ENCODE measurements around the gene TELO2.

Gene TELO2

DNA sequence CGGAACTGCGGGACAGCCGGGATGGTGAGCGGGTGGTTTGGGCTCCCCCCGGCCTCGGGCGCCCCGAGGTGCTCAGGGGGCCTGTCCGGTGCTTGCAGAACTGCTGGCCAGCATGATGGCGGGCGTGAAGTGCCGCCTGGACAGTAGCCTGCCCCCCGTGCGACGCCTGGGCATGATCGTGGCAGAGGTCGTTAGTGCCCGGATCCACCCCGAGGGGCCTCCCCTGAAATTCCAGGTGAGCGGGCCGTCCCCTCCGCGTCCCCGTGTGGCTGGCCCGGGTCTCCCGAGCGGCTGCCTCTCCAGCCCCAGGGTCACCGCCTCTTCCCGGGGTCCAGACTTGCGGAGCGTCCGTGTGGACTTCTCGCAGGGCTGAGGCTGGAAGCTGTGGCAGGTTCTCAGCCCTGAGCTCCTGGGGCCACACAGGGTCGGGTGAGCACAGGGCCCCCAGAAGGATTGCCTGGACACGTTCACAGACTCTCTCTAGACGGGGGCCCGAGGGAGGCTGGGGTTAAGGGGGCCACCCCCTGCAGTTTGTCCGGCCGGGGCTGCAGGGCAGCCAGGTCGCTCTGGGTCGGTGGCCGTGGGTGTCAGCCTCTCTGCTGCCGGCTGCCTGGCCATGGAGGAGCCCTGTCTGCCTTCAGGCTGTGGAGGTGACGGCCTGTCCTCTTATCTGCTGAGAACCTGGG lies 7.4 kb downstream of the TELO2 start:
- no peak for DNase-seq

DNA sequence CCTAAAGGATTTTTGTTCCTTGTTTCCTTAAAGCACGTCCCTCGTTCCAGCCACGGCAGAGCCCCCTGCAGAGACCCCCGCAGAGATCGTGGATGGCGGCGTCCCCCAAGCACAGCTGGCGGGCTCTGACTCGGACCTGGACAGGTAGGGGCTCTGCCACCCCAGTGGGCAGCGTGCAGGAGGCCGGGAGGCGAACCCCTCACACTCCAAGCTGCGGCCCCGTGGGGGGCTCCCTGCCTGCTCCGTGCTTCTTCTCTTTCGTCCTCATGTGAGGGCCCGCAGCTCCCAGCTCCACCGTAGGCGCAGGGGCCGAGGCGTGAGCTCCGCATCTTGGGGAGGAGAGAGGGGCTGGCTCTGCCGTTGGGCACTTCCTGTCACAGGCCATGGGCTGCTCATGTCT lies 8.5 kb downstream of the TELO2 start:
- DNase-seq: no peak

DNA sequence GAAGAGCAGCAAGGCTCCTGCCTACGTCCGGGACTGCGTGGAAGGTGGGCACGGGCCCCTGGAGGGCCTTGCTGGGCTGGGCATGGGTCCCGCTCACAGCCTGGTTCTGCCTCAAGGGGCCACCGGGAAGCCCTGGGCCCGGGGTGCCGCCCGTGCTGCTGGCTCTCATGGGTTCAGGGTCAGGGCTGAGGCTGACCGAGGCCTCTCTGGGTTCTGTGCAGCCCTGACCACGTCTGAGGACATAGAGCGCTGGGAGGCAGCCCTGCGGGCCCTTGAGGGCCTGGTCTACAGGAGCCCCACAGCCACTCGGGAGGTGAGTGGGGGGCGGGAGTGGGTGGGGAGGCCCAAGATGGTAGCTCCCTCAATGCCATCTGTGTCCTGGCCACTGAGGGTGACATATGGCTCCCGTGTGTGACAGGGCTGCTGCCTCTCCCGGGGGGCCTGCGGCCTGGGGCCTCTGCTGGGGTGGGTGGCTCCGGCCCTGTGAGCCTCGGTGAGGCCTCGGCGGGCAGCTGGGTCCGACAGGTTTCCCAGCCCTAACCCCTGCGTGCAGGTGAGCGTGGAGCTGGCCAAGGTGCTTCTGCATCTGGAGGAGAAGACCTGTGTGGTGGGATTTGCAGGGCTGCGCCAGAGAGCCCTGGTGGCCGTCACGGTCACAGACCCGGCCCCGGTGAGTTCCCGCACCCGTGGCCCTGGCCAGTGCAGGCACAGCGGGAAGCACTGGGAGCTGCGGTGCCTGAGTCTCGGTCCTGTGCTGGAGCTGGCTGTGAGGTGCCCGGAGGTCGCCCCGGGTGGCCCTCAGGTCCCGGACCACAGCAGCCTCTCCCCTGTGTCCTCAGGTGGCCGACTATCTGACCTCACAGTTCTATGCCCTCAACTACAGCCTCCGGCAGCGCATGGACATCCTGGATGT lies 9.2 kb downstream of the TELO2 start:
- DNase-seq: no peak

DNA sequence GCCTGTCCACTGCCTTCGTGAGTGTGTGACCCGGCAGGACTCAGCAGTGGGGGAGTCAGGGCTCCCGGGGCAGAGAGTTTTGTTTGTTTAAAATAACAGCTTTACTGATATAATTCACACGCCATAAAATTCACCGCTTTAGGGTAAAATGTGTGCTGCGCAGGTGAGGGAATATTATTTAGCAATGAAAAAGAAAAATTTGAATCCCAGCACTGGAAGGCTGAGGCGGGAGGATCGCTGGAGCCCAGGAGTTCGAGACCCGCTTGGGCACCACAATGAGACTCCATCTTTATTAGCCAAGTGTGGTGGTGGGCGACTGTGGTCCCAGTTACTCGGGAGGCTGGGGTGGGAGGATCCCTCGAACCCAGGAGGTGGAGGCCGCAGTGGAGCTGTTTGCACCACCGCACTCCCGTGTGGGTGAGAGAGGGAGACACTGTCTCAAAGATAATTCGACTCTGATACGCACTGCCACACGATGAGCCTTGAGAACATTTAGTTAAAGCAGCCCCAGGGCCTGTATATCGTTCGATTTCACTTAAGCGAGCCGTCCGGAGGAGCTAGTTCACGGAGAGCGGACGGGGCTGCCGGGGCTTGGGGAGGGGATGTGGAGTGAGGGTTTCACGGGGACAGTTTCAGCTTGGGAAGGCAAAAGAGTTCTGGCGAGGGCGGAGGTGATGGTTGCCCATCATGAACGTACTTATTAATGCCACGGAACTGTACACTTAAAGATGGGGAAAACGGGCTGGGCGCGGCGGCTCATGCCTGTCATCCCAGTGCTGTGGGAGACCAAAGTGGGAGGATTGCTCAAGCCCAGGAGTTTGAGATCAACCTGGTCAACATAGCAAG lies 10.2 kb downstream of the TELO2 start:
- no peak for DNase-seq

DNA sequence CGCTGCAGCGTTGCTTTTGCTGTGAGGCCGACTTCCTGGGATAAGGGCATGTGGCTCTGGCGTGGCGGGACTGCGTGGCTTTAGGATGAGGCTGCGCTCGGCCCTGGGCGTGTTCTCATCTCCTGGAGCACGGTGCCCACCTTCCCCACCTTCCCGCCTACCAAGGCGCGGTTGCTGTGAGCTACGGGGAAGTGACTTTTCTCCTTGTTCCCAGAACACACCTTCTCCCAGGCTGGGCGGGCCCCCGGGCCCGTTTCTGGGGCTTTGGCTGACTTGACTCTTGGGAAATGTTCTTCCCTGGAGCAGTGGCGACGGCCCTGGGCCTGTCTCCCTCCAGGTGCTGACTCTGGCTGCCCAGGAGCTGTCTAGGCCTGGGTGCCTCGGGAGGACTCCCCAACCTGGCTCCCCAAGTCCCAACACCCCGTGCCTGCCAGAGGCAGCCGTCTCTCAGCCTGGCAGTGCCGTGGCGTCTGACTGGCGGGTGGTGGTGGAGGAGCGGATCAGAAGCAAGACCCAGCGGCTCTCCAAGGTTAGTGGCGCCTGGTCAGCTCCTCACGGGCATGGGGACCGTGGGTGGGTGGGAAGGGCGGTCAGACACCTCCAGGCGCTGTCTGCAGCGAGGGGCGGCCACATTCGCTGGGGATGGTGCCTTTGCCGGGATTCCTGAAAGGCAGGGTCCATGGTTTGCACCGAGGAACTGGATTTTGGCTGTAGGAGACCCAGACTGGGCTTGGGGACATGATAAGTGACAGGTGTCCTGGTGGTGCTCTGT lies 12.1 kb downstream of the TELO2 start:
- DNase-seq: no peak

DNA sequence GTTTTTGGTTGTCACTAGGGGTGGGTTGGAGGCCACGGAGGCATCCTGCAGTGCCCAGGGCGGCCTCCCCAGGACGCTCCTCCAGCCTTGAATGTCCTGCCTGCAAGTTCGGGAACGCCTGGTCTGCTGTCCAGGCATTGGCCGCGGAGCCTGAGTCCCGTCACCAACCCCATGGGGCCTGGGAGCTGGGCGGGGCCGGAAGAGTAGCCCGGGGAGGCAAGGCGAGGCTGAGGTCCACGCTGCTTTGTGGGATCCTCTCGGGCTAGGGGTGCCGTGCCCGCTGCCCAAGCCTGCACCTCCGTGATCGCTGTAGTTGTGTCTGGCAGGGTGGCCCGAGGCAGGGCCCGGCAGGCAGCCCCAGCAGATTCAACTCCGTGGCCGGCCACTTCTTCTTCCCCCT lies 12.8 kb downstream of the TELO2 start:
- no peak for DNase-seq

DNA sequence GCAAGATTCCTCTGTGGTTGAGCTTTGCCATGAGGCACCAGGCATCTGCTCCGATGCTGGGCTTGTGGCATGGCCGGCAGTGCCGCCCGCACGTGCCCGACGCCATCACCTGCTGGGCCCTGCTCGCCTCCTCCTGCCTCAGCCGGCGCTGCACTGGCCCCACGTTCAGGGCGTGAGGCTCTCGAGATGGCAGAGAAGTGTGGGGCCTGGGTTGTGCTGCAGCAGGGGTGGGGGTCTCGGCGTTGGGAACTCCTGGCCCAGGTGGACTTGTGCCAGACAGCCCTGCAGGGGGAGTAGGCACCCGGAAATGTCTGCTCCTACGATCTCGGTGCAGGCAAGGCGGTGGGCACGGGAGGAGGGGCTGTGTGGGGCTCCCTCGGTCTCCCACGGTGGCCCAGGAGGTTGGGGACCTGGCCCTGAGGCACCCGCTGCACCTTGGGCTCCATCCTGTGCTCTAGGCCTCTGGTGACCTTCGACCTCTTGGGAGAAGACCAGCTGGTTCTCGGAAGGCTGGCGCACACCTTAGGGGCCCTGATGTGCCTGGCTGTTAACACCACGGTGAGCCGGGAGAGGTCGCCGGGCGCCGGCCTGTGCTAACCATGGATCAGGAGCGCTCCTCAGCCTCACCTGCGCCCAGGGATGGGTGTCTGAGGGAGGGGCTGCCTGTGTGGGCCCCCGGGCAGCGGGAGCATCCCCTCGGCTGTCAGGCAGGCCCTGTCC lies 13.5 kb downstream of the TELO2 start:
- no peak for DNase-seq

DNA sequence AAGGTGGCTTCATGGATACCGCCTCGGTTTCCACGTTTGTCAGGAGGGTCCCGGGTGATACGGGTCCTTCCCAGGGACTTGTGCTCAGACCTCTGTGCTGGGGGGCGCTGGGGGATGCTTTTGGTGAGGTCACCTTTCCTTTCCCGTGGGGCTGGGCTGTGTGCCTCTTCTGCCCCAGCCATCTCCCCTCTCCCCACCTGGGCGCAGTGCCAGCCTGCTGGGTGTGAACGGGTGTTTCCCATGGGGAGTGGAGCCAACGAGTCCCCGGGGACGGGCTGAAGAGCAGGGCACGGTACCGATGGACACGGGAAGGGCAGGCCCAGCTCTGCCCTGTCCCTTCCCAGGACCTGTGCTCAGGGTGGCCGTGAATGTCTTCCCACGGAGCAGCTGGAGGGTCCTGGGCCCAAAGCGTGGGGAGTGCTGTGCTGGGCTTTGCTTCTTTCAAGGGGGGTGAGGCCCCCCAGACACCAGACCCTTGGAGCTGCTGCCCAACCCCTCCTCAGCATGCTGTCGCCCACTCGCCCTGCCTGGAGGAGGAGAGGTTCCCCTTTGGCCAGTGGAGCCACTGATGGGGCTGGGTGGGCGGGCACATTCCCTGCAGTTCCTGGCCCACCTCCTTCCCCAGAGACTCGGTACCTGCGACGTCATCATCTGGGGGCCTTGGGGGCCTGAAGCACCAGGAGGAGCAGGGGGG lies 15.5 kb downstream of the TELO2 start:
- no peak for DNase-seq

DNA sequence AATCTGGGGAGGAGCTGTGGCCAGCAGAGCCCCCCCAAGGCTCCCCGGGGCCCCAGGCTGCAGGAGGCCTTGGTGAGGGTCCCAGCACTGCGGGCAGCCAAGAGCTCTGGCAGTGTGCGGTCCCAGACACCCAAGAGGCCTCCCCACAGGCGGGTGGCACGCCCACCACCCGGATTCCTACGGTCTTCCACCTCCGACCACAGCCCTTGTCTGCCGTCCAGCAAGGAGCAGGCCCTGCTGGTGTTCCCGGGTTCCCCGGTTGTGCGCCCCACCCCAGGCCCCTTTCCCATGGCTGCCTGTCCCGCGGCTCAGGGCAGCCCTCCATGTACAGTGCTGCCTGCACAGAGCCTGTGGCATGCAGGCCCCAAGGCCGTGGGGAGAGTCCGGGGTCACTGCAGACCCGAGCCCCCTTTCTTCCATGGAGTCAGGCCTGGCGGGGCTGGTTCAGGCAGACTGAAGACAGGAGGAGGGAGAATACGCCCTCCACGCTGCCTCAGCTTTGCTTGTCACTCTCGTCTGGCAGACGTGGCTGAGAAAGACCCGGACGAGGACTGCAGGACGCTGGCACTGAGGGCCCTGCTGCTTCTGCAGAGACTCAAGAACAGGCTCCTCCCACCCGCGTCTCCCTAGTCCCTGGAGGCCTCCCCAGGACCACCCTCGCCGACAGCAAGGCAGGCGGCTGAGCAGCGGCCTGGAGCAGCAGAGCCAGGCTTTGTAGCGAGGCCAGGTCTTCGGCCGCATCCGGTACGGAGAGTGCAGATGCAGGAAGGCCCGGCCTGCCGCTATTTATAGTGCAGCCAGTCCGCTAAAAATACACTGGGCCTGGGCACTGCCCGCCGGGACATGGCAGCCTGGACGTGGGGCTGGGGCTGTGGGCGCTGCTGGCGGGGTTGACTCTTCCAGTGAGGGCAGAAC lies 16.4 kb downstream of the TELO2 start:
- no peak for DNase-seq

DNA sequence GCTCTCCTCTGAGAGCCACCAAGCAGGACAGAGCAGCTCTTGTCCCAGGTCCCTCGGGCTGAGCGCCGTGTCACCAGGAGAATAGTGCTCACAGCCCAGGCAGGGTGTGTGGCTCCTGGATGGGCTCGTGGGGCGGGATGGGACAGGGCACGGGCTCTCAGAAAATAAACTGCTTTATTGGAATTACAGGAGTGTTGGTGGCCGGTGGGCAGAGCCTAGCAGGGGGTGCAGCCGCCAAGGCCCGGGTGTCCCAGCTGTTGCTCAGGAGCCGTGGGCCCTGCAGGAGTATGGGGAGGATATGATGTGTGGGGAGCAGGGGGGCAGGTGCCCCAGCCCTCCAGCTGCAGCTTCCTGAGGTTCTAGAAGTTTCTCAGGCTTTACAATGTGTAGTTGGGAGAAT lies 17.1 kb downstream of the TELO2 start:
- DNase-seq: no peak

DNA sequence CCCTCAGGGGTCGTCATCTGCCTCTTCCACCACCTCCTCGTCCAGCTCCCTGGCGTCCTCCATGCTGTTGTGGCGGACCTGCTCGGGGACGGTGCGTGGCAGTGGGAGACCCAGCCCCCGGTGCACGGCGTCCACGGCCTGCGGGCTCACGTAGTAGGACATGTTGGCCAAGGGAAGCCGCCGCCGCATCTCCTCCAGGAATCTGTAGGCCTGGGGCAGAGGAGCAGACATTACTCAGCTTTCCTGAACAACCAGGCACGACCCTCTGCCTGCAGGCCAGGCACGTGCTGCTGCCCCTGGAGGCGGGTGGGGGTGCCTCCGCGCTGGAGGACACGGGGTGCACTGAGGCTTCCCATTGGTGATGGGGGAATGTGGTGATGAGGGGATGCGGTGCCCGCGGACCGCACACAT lies 17.8 kb downstream of the TELO2 start:
- no peak for DNase-seq

DNA sequence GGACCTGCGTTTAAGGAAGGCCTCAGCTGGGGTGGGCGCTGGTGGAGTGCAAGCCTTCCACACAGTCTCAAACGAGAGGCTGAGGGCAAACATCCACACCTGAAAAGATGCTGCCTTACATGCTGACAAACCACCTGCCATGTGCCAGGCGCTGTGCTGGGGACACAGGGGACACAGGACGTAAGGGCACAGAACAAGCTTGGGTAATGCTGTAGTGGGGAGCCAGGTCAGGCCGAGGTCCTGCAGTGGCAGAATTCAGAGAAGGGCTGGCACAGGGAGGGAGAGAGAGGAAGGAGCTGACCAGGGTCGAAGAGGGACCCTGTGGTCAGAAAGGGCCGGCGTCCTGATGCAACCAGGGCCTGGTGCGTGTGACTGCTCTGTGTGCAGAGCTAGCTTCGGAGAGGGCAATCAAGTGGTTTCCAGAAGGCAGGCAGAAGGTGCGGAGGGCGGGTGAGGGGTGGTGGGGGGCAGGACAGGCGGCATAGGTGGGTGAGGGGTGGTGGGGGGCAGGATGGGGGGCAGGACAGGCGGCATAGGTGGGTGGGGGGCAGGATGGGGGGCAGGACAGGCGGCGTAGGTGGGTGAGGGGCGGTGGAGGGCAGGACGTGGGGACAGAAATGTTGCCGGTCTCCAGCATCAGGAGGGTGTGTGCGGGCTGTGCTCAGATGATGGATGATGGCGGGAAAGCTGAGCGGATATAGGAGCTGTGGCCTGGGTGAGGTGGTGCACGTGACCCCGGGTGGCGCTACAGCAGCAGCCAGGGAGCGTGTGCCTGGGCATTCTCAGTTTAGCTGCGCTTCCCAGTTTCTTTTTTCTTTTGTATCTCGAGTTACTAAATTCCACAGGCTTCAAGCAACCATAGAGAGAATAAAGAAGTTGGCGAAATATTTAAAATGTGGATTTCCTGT lies 18.8 kb downstream of the TELO2 start:
- DNase-seq: no peak

DNA sequence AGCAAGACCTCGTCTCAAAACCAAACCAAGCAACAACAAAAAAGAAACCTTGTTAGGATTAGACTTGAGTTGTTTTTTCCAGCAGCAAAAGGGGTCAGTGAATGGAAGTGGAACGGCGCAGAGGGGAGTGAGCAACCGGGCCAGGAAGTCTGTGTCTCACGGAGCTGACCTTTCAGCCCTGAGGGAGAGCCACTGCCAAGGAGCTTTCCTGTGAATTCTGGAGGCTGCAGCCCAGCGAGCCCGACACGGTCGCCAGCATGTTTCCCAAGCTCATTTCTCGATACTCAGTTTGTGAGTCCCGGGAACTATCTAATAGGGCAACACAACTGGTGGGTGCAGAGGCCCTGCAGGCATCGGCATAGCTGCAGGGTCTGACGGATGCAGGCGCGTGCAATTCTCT lies 19.6 kb downstream of the TELO2 start:
- DNase-seq: no peak

DNA sequence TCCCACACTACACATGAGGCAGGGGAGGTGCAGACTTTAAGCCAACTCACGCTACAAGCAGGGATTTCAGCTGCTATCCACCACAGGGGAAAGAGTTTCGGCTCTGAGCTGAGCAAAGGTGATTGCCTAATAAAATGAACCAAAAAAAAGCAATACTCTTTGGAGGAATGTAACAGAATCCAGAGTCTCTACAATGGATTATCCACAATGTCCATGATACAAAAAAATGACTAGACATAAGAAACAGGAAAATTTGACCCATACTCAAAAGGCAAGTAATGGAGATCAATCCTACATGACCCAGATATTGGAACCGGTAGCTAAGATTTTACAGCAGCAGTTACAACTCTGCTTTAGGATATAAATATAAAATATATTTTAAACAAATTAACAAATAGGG lies 21.3 kb downstream of the TELO2 start:
- DNase-seq: no peak

DNA sequence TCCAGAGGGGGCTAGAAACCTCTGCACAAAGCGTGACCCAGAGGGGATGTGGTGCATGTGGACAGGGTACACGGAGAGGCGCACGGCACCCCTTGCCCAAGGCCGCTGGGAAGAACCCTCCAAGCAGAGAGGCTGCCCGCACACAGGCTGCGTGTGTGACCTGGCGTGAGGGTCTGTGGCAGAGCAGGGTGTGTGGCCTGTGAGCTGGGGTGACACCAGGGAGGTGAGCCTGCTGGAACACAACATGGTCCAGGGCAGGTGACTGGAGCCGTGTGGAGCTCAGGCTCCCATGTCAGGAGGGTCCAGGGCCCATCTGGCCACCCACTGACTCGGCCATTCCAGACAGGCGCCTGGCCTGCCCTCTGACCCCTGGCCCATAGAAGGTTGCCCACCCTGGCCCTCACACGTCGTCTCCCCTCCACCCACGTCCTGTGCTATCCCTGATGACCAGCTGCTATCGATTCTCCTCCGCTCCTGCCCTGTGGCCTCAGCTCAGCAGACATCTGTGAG lies 25.5 kb downstream of the TELO2 start:
- no peak for DNase-seq

DNA sequence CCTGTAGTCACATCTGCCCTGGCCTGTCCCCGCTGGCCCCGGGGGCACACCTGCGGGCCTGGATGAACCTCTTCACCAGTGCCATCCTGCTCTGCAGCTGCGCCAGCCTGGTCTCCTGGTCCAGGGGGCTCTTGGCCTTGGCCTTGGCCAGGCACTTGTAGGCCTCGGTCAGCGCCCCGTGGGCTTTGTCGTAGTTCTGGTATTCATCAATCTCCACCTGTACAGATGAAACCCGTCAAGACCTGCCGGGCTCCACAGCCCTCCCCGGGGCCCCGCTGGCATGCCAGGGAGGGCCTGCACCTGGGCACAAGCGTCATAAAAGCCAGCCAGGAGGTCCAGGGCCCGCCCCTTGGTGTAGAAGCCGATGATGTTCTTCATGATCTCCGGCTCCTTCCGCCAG lies 26.7 kb downstream of the TELO2 start:
- DNase-seq: no peak

DNA sequence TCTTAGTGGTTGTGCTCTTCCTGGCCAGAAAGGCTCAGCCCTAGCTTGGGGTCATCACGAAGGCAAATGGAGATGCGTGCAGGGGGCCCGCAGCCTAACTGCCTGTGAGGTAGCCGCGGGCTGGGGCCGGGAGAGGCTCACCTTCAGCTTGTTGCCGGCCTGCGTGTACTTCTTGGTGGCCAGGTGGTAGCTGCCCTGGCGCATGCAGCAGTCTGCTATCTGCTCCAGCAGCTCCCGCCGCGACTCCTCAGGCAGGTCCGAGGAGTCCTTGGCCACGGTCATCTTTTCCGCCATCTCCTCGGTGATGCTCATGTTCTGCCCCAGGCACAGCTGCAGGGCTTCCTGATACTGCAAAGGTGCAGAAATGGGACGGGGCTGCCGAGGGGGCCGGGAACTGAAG lies 27.3 kb downstream of the TELO2 start:
- DNase-seq: no peak

DNA sequence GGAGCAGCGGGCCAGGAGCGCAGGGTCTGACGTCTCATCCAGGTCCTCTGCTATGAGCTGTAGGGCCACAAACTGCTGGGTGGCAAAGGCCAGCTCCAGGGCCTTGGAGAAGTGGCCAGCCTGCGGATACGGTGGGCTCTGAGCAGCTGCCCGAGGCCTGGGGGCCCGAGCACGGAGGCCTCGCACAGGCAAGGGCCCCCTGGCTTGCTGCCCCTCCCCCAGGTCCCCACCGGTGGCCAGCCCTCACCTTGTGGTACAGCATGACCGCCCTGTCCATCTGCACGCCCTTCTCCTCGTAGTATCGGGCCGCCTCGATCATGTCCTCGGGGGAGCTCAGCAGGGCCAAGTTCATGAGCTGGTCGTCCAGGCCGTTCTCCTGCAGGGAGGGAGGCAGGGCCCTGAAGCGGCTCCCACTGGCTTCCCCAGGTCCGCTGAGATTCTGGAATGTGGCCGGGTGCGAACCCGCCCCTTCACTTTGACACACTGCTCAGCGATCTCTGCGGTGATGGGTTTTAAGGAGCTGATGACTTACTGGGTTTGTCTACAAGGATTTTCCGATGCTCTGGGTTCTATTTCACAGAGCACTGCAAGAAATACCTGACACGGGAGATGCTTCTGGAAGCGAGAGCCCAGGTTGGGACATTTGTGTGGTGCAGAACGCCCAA lies 30.6 kb downstream of the TELO2 start:
- DNase-seq: no peak

Data from stimulated activated CD4-positive, alpha-beta T cell treated with anti-CD3 and anti-CD28 coated beads, Interleukin-2, amount 100 ng/mL, for 48 hours (primary cell).